ENCODE measurements around the gene SPIN2B.

DNA sequence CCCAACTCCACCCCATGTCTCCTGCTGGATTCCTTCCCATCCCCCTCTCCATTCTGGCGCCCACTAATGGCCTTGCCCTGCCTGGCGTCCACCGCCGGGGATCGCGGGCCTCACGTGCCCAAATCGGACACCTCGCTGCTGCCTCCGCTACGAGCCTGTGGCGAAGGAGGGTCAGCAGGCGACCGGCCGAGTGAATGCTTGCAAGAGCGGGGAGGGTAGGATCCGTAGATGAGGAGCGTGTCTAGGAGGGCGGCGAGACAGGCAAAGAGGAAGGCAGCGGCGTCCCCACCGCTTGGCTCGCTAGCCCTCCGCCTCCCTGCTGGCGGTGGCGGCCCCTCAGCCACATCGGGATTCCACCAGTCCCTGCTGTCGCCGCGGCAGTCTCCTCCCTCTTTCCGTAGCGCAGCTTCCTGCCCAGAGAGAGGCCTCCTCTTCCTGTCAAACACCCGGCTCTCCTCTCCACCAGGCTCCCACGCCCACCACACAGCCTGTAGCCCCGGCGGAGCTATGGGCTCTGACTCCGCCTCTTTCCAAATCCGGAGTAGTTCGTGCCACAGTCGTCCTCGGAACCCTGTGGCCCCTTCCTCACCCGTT is at the start of gene SPIN2B:
- TF ChIP-seq POLR2A (IDR thresholded peaks at IDR 0.05; ENCODE audit: low read depth): no peak
- TF ChIP-seq, protein P1, sequence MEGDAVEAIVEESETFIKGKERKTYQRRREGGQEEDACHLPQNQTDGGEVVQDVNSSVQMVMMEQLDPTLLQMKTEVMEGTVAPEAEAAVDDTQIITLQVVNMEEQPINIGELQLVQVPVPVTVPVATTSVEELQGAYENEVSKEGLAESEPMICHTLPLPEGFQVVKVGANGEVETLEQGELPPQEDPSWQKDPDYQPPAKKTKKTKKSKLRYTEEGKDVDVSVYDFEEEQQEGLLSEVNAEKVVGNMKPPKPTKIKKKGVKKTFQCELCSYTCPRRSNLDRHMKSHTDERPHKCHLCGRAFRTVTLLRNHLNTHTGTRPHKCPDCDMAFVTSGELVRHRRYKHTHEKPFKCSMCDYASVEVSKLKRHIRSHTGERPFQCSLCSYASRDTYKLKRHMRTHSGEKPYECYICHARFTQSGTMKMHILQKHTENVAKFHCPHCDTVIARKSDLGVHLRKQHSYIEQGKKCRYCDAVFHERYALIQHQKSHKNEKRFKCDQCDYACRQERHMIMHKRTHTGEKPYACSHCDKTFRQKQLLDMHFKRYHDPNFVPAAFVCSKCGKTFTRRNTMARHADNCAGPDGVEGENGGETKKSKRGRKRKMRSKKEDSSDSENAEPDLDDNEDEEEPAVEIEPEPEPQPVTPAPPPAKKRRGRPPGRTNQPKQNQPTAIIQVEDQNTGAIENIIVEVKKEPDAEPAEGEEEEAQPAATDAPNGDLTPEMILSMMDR (IDR thresholded peaks at IDR 0.05): peak in 1 of 3 experiments; percentile 14

Data from esophagus muscularis mucosa (tissue), 3 donors.